Activated CD4-positive, alpha-beta T cell treated with anti-CD3 and anti-CD28 coated beads, Interleukin-2, amount 50 U/mL, for 4 hours (primary cell): Measurements from ENCODE around the gene TMEM92.

Source experiments
- DNase-seq, 2 experiments: peaks; one replicate each; pipeline ENCODE4 v3.0.0-alpha.2; 2020

Gene TMEM92

DNA sequence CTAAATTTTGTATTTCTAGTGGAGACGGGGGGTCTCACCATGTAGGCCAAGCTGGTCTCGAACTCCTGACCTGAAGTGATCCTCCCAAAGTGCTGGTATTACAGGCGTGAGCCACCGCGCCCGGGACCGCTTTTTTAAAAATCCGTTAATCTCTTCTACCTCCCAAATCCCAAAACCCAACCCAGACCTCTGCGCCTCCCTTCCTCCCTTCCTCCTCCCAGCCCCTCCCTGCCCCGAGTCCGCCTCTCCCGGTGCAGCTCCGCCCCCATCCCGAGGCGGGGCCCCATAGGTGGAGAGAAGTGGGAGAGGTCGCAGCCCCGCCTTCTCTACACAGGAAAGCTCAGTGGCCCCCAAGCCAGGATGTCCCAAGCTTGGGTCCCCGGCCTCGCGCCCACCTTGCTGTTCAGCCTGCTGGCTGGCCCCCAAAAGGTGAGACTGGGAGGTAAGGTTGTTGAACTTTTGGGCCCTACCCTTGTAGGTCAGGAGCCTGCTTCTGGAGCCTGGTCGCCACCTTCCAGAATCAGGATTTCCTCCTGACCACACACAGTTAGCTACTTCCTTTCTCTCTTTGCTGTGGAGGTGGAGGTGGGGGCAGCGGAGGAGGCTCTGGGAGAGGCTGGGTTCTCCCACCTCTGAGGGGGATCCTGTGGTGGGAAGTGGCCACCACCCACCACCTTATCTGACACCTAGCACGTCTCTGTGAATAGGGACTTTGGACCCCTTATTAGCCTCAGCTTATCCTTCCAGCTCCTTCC, at the start of gene TMEM92:
Gene TMEM92, plus strand, starts transcription at position 325 of the 755 bp plus-strand sequence. Its CDS starts 36 bp downstream, at position 361.
- DNase-seq, result no peak

DNA sequence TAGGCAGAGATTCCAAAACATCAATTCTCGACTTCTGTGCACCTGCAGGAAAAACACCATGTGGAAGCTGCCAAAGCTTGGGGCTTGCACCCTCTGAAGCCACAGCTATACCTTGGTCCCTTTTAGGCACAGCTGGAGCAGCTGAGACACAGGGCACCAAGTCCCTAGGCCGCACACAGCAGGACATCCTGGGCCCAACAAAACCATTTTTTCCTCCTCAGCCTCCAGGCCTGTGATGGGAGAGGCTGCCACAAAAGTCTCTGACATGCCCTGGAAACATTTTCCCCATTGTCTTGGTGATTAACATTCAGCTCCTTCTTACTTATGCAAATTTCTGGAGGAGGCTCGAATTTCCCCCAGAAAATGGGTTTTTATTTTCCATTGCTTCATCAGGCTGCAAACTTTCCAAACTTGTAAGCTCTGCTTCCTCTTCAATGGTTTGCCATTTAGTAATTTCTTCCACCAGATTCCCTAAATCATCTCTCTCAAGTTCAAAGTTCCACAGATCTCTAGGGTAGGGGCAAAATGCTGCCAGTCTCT, 48.5 kb upstream of the TMEM92 start:
- no peak for DNase-seq

DNA sequence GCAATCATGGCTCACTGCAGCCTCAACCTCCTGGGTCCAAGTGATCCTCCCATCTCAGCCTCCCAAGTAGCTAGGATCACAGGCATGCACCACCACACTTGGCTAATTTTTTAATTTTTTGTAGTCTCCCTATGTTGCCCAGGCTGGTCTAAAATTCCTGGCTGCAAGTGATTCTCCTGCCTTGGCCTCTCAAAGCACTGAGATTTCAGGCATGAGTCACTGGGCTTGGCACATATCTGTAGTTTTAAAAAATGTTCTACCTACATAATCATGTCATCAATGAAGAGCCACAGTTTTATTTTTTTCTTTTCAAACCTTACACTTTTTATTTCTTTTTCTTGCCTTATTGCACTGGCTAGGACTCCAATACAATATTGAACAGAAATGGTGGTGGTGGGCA, 39.7 kb upstream of the TMEM92 start:
- no peak for DNase-seq

DNA sequence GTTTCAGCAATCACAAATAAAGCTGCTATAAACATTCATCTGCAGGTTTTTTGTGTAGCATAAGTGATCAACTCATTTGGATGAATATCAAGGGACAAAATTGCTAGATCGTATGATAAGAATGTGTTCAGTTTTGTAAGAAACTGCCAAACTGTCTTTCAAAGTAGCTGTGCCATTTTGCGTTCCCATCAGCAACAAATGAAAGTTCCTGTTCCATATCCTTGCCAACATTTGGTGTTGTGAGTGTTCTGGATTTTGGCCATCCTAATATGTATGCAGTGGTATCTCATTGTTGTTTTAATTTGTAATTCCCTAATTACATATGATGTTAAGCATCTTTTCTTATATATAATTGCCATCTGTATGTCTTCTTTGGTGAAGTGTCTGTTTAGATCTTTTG, 36.4 kb upstream of the TMEM92 start:
- no peak for DNase-seq

DNA sequence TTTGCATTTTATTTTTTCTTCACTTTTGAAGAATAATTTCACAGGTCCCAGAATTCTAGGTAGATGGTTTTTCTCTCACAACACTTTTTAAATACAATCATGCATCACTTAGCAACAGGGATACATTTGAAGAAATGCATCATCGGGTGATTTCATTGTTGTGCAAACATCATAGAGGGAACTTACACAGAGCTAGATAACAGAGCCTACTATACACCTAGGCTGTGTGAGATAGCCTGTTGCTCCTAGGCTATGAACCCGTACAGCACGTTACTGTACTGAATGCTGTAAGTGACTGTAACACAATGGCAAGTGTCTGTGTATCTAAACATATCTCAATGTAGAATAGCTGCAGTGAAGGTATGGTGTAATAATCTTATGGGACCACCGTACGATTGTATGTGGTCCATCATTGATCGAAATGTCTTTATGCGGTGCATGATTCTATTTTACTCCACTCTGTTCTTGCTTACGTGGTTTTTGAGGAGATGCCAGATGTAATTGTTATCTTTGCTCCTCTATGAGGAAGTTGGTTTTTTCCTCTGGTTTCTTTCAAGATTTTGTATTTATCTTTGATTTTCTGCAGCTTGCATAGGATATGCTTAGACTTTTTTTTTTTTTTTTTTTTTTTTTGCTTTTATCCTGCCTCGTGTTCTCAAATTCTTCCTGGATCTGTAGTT, 35.5 kb upstream of the TMEM92 start:
- DNase-seq, result no peak

DNA sequence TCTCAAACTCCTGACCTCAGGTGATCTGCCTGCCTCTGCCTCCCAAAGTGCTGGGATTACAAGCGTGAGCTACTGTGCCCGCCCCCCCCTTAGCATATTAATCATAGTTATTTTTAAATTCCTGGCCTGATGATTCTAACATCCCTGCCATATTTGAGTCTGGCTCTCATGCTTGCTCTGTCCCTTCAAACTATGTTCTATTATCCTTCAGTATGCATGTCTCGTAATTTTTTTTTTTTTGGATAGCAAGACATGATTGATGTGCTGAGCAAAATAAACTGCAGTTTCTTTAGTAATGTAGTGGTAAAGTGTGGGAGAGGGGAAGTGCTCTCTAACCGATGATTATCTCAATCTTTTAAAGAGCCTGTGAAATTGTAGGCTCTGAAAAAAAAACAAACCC, 34.3 kb upstream of the TMEM92 start:
- no peak for DNase-seq

DNA sequence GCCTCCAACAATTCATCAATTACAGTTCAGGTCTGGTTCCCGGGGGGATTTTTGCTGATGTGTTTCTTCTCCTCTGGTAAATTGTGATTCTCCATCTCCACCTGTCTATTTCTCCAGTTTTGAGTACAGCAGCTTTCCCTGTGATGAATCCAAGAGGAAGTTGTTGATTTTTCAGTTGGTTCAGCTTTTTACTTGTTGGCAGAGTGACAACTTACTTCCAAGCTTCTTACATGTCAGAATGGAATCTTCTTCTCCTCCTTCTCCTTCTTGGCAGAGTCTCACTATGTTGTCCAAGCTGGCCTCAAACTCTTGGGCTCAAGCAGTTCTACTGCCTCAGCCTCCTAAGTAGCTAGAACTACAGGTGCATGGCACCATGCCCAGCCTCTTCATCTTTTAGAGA, 33.4 kb upstream of the TMEM92 start:
- DNase-seq, result no peak

DNA sequence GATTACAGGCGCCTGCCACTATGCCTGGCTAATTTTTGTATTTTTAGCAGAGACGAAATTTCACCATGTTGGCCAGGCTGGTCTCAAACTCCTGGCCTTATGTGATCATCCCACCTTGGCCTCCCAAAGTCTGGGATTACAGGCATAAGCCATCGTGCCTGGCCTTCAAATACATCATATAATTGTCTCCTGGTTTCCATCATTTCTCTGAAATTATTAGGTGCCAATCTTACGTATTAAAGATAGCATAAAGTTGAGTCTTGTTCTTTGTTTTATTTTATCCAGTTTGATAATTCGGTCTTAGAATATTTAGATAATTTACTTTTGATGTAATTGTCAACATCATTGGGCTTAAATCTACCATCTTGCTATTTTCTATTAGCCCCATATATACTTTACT, 32.8 kb upstream of the TMEM92 start:
- DNase-seq, result no peak

DNA sequence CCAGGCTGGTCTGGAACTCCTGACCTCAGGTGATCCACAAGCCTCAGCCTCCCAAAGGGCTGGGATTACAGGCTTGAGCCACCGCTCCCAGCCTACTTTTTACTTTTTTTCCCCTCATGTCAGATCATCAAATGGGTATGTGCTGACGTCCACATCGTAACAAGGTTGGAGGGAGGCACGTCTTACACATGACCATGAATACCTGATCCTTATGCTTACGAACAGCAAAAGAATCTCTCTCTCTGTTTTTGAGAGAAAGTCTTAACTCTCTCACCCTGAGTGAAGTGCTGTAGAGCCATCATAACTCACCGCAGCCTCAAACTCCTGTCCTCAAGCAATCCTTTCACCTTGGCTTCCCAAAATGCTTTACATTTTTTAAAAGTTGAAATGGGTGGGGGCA, 29.5 kb upstream of the TMEM92 start:
- DNase-seq, result no peak

DNA sequence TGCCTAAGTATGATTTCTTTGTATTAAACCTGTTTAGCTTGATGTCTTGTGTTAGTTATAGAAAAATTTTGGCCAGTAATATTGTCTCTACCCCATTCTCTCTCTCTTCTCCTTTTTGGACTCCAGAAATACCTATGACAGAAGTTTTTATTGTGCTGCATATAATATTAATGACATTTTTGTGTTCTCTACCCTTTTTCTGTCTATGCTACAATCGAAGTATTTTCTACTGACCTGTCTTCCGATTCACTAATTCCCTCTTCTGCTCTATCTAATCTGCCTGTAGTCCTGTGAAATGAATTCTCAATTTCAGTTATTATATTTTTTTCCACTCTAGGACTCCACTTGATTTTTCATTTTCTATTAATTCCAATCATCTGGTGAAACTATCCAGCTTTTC, 26.0 kb upstream of the TMEM92 start:
- no peak for DNase-seq

DNA sequence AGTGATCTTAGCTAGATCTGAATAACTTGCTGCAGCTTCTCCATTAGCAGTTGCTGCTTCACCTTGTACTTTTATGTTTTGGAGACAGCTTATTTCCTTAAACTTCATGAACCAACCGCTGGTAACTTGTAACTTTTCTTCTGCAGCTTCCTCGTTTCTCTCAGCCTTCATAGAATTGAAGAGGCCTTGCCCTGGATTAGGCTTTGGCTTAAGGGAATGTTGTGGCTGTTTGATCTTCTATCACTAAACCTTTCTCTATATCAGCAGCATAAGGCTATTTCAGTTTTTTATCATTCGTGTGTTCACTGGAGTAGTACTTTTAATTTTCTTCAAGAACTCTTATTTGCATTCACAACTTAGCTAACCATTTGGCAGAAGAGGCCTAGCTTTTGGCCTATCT, 21.5 kb upstream of the TMEM92 start:
- DNase-seq, result no peak

DNA sequence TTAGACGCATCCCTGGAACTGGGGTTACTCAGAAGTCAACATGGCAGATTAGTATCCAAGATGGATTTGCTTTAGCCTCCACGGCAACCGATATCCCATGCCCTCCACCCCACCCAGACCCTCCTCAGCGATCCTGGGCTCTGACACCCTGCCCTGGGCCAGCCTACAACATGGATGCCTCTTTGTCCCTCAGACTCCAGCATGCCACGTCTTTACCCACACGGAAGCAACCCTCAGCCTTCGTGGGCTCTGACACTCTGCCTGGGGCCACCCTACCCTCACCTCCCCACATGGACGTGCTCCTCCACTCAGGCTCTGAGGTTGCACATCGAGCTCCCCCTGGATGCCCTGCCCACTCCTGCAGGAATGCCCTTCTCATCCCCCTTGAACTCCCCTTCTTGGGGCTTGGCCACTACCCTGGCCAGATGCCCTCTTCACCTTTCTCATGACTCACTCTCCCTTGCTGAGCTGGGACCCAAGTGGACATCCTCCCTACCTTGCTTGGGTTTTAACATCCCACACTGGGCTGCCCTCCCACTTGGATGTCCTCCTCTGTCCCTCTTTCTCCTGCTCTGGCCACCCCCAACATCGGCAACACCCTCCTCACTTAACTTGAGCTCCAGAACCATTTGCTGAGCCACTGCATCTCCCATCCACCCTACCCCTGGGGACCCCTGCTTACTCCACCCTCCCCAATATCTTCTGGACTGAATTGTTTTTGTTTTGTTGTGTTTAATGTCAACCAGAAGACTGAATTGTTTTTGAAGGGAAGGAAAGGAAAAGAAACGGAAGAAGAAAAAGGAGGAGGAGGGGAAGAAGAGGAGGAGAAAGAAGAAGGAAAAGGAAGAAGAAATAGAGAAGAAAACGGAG, 18.3 kb upstream of the TMEM92 start:
- no peak for DNase-seq

DNA sequence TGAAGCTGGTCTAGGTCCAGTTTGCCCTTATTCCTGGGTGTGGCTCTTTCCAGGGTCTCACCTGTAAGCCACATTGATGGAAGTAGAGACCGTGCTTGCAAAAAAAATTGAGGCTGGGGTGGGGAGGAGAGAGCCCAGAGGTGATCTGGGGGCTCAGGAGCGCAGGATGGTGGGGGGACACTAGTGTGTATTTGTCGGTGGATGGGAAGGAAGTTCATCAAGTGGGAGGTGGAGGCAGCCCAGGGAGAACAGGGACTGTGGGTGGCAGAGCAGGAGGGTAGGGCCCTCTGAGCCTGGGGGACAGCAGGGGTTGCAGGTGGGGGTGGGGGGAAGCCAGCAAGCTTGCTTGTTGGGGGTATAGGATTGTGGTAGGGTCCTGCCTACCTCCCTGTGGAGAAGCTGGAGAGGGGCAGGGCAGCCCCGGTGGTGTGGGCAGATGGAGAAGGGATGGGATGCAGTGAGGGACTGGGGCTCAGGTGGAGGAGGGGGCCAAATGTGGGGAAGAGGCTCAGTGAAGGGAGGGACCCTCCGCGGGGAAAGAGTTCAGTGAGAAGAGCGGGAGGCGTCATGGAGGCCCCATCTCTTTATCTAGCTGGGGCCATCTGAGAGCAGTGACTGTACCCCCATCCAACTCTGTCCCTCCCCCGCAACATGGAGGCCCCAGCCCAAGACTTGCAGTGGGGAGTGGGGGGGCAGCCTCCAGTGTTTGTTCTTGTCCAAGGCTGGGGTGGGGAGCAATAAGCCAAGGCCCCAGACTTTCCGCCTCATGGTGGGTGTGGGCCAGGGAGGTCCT, 17.2 kb upstream of the TMEM92 start:
- DNase-seq, result no peak

DNA sequence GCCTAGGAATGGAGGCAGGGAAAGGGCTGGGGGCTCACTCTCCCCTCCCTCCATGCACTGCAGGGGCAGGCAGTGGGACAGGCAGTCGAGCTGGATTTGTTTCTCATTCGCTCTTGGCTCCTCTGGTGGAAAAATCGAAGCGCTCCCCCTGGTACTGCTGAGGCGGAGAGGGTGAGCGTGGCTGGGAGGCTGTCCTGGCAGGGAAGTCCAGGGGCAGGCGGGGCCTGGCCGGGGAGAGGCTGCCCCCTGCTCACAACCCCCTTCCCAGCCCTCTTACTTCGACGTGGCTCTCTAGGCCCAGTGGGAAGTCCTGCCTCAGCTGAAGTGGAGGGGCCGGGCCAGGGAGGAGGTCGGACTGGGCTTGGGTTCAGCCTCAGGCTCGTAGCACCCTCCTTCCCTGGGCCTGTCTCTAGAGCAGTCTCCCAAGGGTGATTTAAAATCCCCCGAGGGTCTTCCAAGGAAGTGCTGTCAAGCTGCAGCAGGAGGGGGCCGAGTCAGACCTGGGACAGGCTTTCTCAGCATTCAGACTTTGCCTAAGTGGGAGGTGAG, 16.5 kb upstream of the TMEM92 start:
- no peak for DNase-seq

DNA sequence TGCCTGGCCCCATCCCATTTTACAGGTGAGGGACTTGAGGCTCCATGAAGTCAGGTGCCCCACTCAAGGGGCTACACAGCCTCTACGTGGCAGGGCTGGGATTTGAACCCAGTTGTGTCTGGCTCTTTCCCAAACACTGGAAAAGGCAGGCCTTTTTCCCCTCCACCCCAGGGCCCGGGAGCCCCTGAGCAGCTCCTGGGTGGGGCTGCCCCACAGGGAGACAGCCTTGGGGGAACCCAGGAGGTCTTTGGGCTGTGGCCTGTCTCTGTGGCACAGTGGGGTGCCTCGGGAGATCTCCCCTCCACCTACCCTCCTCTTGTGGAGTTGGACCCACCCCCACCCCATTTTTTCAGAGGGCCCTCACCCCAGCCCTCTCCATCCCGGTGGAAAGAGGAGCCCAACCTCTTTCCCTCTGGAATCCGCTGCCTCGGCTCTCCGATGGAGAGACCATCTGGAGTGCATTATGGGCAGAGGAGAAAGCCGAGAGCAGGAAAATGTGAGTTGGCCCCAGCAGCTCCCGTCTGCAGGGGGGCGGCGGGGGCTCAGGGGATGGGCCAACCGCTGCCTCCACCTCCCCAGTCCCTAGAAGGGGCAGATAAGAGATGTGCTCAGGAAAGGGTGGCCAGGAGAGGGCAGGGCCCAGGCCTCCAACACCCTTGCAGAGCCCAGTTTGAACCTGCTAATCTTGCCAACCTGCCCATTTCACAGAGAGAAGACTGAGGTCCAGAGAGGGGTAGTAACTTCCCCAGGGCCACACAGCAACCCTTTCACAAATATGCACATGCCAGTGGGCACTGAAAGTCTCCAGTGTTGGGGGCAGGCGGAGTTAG, 15.4 kb upstream of the TMEM92 start:
- DNase-seq, result no peak

DNA sequence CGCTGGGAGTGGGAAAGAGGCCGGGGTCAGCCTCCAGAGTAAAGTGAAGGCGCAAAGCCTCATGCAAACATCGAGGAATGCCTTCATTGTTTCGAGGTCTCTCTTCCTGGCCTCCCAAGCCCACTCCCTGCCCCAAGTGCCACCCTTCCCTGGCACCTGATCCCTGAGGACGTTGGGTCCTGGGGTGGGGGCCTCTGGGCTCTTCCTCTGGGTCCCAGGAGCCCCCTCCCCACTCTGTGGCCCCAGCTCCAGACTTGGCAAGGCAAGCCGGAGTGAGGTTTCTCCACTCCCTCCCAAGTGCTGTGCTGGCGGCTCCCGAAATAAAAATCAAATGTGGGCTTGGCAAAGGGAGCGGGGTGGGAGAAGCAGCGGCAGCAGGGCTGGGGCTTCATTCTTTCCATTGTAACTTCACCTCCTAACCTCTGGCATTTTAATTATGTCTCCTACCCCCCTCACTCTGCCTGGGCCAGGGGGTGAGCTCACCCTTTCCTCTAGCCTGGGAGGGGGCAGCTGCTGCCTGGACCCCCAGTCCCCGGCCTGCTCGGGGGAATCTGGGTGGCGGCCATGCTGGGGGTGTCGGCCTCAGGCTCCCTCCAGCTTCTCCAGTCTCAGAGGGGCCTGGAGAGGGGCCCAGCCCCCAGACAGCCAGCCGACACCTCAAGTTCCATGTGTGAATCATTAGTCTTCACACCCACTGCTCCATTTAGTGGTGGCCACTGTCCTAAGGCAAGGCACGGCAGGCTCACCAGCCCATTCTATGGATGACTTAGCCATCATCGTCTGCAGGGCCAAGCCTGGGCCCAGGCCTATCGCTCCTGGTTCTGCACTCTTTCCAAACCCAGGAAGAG, 14.6 kb upstream of the TMEM92 start:
- no peak for DNase-seq

DNA sequence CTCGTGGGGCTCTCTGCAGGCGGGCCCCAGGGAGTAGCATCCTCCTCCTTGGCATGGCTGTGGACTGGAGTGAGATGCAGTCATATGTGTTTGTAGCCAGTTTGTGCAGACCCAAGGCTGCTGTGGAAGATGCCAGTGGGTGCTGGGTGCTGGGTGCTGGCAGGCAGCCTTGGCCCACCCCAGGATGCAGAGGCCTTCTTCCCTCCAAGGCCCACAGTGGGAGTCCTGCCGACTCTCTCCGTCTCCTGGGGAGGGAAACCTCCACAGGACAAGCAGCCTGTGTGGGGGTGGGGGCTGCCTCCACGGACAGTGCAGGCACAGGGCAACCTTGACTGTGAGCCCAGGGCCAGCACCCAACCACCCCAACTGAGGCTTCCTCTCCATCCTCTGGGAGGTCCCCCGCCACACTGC, 13.8 kb upstream of the TMEM92 start:
- DNase-seq, result no peak

DNA sequence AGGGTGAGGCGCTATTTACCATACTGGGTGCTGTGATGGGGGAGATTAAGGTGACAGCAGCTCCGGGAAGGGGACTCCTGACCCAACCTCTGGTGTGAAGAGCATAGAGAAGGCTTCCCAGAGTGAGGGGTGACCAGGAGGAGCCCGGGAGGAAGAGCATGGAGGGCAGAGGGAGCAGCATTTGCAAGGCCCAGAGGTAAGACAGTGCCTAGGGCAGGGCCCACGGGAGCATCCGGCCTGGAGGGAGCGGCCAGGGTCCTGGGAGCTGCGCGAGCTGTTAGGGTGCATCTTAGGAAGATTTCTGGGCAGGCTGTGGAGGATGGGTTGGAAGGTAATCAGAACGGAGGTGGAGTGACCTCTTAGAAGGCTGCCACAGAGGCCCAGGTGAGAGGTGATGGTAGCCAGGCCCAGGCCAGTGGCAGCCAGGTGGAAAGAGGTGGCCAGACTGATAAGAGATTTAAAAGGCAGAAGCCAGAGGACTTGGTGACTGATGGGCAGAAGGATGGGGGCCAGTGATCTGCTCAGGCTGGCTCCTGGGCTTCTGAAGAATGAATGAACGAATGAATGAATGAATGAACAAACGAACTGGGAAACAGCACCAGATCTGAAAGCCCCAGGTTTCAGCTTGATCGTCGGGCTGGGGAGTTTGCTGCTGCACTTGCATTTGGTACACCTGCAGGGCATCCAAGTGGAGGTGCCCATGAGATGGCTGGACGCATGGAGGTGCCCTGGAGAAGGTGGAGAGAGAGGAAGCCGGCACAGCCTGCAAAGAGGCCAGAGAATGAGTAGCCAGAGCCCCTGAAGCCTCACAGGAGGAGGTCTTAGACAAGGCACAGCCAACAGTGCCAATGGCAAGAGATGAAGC, 13.0 kb upstream of the TMEM92 start:
- DNase-seq, result no peak
